Neural cell (in vitro differentiated cells): ENCODE measurements around the gene VSNL1. TPM values are rescaled to one million over a fixed set of nuclear protein-coding genes. Genes with fewer than 3 reads are reported as not detected.

Experiments used
- H2AFZ ChIP-seq: fragments of 200-600, 300-800 bp; sonication (generic), shearing (Covaris generic); 2 replicates; pipeline ENCODE4 v1.6.0; 2014; ENCODE audit warnings: low read depth, mild to moderate bottlenecking, antibody characterized with exemption, low read length, moderate library complexity
- H3F3A ChIP-seq: fragments of 200-600 bp; shearing (Covaris generic); 2 replicates; pipeline ENCODE4 v1.6.1; 2016; ENCODE audit warnings: mild to moderate bottlenecking, moderate library complexity, mixed read lengths, antibody characterized with exemption, low read length; ENCODE audit not compliant: insufficient read depth, poor library complexity, severe bottlenecking
- H3K27ac ChIP-seq: fragments of 200-600, 300-800 bp; sonication (generic), shearing (Covaris generic); 2 replicates; pipeline ENCODE4 v1.5.1; 2014; ENCODE audit warnings: mild to moderate bottlenecking, low read length, moderate library complexity
- H3K27me3 ChIP-seq: fragments of 300-800, 200-600 bp; sonication (generic), shearing (Covaris generic); 2 replicates; pipeline ENCODE4 v1.6.0; 2014; ENCODE audit warnings: mild to moderate bottlenecking, low read depth, low read length, moderate library complexity; ENCODE audit not compliant: insufficient read depth
- H3K36me3 ChIP-seq: fragments of 300-800, 200-600 bp; sonication (generic), shearing (Covaris generic); 2 replicates; pipeline ENCODE4 v1.5.1; 2014; ENCODE audit warnings: mild to moderate bottlenecking, antibody characterized with exemption, low read length, moderate library complexity; ENCODE audit not compliant: insufficient read depth
- H3K4me2 ChIP-seq: fragments of 300-800, 200-600 bp; sonication (generic), shearing (Covaris generic); 2 replicates; pipeline ENCODE4 v1.6.0; 2014; ENCODE audit warnings: mild to moderate bottlenecking, low read length
- H3K4me3 ChIP-seq: fragments of 300-800, 200-600 bp; sonication (generic), shearing (Covaris generic); 2 replicates; pipeline ENCODE4 v1.5.1; 2014; ENCODE audit warnings: mild to moderate bottlenecking, low read length, moderate library complexity
- H3K79me2 ChIP-seq: fragments of 200-600 bp; shearing (Covaris generic); replicated peaks from 2 replicates; pipeline ENCODE4 v1.6.0; 2014; ENCODE audit warnings: mild to moderate bottlenecking, low read length, moderate library complexity; ENCODE audit not compliant: insufficient read depth
- H3K9ac ChIP-seq: fragments of 300-800, 200-600 bp; sonication (generic), shearing (Covaris generic); 2 replicates; pipeline ENCODE4 v1.6.1; 2016; ENCODE audit warnings: mild to moderate bottlenecking, low read length, mixed read lengths
- H3K9me2 ChIP-seq: fragments of 200-600 bp; shearing (Covaris generic); 2 replicates; pipeline ENCODE4 v1.6.1; 2016; ENCODE audit warnings: mild to moderate bottlenecking, low read length, mixed read lengths; ENCODE audit not compliant: insufficient read depth
- H3K9me3 ChIP-seq: fragments of 200-600, 300-800 bp; sonication (generic), shearing (Covaris generic); 2 replicates; pipeline ENCODE4 v1.6.1; 2016; ENCODE audit warnings: mild to moderate bottlenecking, mixed run types, low read length, moderate library complexity, mixed read lengths
- H4K20me1 ChIP-seq: fragments of 200-600 bp; shearing (Covaris generic); 2 replicates; pipeline ENCODE4 v1.6.1; 2016; ENCODE audit warnings: mild to moderate bottlenecking, mixed run types; ENCODE audit not compliant: insufficient read depth
- CTCF ChIP-seq: fragments of 450-650 bp; IDR thresholded peaks from 2 replicates; pipeline ENCODE4 v1.5.1; 2014; ENCODE audit warnings: antibody characterized with exemption, mild to moderate bottlenecking, moderate library complexity; ENCODE audit not compliant: poor library complexity, severe bottlenecking
- EP300 ChIP-seq: fragments of 450-650 bp; conservative IDR thresholded peaks from 2 replicates; pipeline ENCODE4 v1.6.1; 2014; ENCODE audit warnings: antibody characterized with exemption, mild to moderate bottlenecking, moderate library complexity; ENCODE audit not compliant: poor library complexity, severe bottlenecking
- EZH2 ChIP-seq: fragments of 200-600, 300-800 bp; shearing (Covaris generic), sonication (generic); IDR thresholded peaks from 2 replicates; pipeline ENCODE4 v1.6.1; 2014; ENCODE audit warnings: antibody characterized with exemption, low read length, borderline replicate concordance, mild to moderate bottlenecking; ENCODE audit not compliant: insufficient read depth, poor library complexity, severe bottlenecking
- MXI1 ChIP-seq: fragments of 450-650 bp; conservative IDR thresholded peaks from 2 replicates; pipeline ENCODE4 v1.6.1; 2014; ENCODE audit warnings: antibody characterized with exemption, mild to moderate bottlenecking; ENCODE audit not compliant: poor library complexity, severe bottlenecking
- POLR2AphosphoS5 ChIP-seq: IDR thresholded peaks from 2 replicates; pipeline ENCODE4 v1.6.1; 2012
- RAD21 ChIP-seq: fragments of 450-650 bp; conservative IDR thresholded peaks from 2 replicates; pipeline ENCODE4 v1.6.1; 2014; ENCODE audit warnings: antibody characterized with exemption, mild to moderate bottlenecking, moderate library complexity
- REST ChIP-seq: IDR thresholded peaks from 2 replicates; pipeline ENCODE4 v1.6.1; 2012; ENCODE audit warnings: borderline replicate concordance
- SMC3 ChIP-seq: fragments of 450-650 bp; conservative IDR thresholded peaks from 2 replicates; pipeline ENCODE4 v1.6.1; 2014; ENCODE audit warnings: antibody characterized with exemption, mild to moderate bottlenecking, moderate library complexity; ENCODE audit not compliant: poor library complexity
- TAF1 ChIP-seq: IDR thresholded peaks from 2 replicates; pipeline ENCODE4 v1.6.1; 2012; ENCODE audit warnings: low read depth
- polyA minus RNA-seq: library from RNA; depleted of rRNA, polyadenylated mRNA; stranded (reverse); fragments of >200 nt; gene quantifications from 2 replicates; pipeline ENCODE4 v1.2.3, GENCODE V29; 2014
- polyA plus RNA-seq: library from polyadenylated mRNA; depleted of rRNA; stranded (reverse); fragments of >200 nt; gene quantifications from 2 replicates; pipeline ENCODE4 v1.2.3, GENCODE V29; 2014

Gene VSNL1
- polyA plus RNA-seq (64.1 and 69.7 TPM in 2 replicates), polyA minus RNA-seq (46.3 and 58.2 TPM in 2 replicates)

- H3K9ac ChIP-seq = peak within 1 kb of the TSS; percentile 61
- H3K79me2 ChIP-seq = peaks cover 11% of the 10 kb centered on the region
- H3F3A ChIP-seq = peaks cover 17% of the 10 kb centered on the region
- H4K20me1 ChIP-seq = no peaks in the 10 kb centered on the region
- H3K4me2 ChIP-seq = peak within 1 kb of the TSS; percentile 82
- peak within 1 kb of the TSS; percentile 67 for H2AFZ ChIP-seq
- peak within 1 kb of the TSS; percentile 75 for H3K4me3 ChIP-seq
- H3K27ac ChIP-seq = peak within 1 kb of the TSS; percentile 68
- H3K36me3 ChIP-seq = no peaks in the 10 kb centered on the region
- peak; percentile 49 for TF ChIP-seq CTCF
- TF ChIP-seq MXI1 = peak; percentile 79
- TF ChIP-seq EP300 = no peak
- TF ChIP-seq REST = peak; percentile 27
- peak; percentile 30 for TF ChIP-seq SMC3
- no peak for TF ChIP-seq TAF1
- H3K27me3 ChIP-seq = peaks cover 58% of the 10 kb centered on the region
- H3K9me2 ChIP-seq = no peaks in the 10 kb centered on the region
- H3K9me3 ChIP-seq = no peaks in the 10 kb centered on the region
Observed at GRCh38 chr2:17540093-17540812, at the start of gene VSNL1. VSNL1 (plus strand) TSS chr2:17540696; CDS start chr2:17592075, 51,379 bp downstream.

GRCh38 chr2:17495590-17495989 lies 44.9 kb upstream of the VSNL1 start:
- Histone ChIP-seq H3K27ac (no peak overlapping the region), H3K27me3 (no peaks in the 10 kb centered on the region), H2AFZ (no peak overlapping the region), H4K20me1 (no peaks in the 10 kb centered on the region), H3K9me2 (no peaks in the 10 kb centered on the region), H3F3A (no peaks in the 10 kb centered on the region), H3K79me2 (no peaks in the 10 kb centered on the region), H3K36me3 (no peaks in the 10 kb centered on the region), H3K4me3 (no peak overlapping the region), H3K9ac (no peak overlapping the region), H3K9me3 (no peaks in the 10 kb centered on the region), H3K4me2 (no peak overlapping the region)
- TF ChIP-seq POLR2AphosphoS5 = no peak
- no peak for TF ChIP-seq MXI1
- no peak for TF ChIP-seq TAF1
- no peak for TF ChIP-seq EZH2
- TF ChIP-seq SMC3 = no peak
- TF ChIP-seq REST = no peak
- no peak for TF ChIP-seq CTCF
- no peak for TF ChIP-seq RAD21
- no peak for TF ChIP-seq EP300
